Adrenal gland (tissue), 5 donors: Measurements from ENCODE around the gene MRPS22.
A peak's percentile ranks its signal among the peaks of the same experiment; 100 is the strongest.

Experiments
- CTCF ChIP-seq, 6 experiments: fragments of 450-650 bp in 4 of 6; fragments of 200-600 bp in 2 of 6; sonication (generic) in 1 of 6; IDR thresholded peaks; 1 replicate in 5 of 6; 2 replicates in 1 of 6; pipeline versions ENCODE4 v1.5.1 to v1.8.0; 2016 to 2021; ENCODE audit warnings: antibody characterized with exemption in 6 of 6, mild to moderate bottlenecking in 2 of 6, moderate library complexity in 1 of 6
- POLR2A ChIP-seq, 2 donors: fragments of 450-650 bp; IDR thresholded peaks; one replicate each; pipeline ENCODE4 v1.6.1; 2017; ENCODE audit warnings: antibody characterized with exemption in 2 of 2, mild to moderate bottlenecking in 2 of 2, moderate library complexity in 1 of 2
- donor health status: DM: no; HTN: no; CAD: no.

GRCh38 chr3:139329364-139329850 is 14.4 kb upstream of the MRPS22 start:
- TF ChIP-seq CTCF (IDR thresholded peaks at IDR 0.05) (peak; percentile 98 to 100 (median 99)), POLR2A (IDR thresholded peaks at IDR 0.05) (no peak)
